C4-2B (cell line): ENCODE data around the gene GPR107.
A peak's percentile ranks its signal among the peaks of the same experiment; 100 is the strongest.

Experiments
- H3K27ac ChIP-seq: fragments of 450-650 bp; 2 replicates; pipeline ENCODE4 v1.5.1; 2017
- ZFX ChIP-seq: fragments of 450-650 bp; IDR thresholded peaks from 2 replicates; pipeline ENCODE4 v1.6.1; 2017
- TF ChIP-seq, protein P1 (sequence below): fragments of 450-650 bp; conservative IDR thresholded peaks from 2 replicates; pipeline ENCODE4 v1.5.1; 2017; ENCODE audit warnings: mild to moderate bottlenecking

GPR107 gene

DNA sequence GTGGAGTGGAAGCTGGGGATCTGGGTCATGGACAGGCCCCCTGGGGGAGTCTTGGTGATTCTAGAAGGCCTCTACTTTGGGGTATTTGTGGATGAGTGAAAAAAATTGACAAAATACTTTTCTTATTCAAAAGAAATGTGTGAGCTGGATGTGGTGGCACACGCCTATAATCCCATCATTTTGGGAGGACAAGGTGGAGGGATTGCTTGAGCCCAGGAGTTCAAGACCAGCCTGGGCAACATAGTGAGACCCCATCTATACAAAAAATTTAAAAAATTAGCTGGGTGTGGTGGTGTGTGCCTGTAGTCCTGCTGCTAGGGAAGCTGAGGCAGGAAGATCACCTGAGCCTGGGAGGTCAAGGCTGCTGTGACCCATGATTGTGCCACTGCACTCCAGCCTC lies 111.9 kb downstream of the GPR107 start:
- H3K27ac ChIP-seq: no peak overlapping the region
- TF ChIP-seq, protein P1, sequence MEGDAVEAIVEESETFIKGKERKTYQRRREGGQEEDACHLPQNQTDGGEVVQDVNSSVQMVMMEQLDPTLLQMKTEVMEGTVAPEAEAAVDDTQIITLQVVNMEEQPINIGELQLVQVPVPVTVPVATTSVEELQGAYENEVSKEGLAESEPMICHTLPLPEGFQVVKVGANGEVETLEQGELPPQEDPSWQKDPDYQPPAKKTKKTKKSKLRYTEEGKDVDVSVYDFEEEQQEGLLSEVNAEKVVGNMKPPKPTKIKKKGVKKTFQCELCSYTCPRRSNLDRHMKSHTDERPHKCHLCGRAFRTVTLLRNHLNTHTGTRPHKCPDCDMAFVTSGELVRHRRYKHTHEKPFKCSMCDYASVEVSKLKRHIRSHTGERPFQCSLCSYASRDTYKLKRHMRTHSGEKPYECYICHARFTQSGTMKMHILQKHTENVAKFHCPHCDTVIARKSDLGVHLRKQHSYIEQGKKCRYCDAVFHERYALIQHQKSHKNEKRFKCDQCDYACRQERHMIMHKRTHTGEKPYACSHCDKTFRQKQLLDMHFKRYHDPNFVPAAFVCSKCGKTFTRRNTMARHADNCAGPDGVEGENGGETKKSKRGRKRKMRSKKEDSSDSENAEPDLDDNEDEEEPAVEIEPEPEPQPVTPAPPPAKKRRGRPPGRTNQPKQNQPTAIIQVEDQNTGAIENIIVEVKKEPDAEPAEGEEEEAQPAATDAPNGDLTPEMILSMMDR: no peak
- TF ChIP-seq ZFX: no peak

DNA sequence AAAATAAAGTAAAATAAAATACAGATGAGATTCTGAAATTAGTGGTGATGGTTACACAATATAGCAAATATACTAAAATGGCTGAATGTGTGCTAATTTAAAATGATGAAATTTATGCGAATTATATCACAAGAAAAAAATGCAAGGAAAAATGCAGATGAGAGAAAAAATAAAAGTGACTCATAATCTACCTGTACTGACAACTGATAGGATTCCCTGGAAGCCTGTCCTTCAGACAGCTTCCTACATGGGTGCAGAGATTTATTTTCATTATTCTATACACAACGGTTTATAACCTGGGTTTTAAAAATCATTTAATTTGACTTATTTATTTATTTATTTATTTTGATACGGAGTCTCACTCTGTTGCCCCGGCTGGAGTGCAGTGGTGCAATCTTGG lies 112.7 kb downstream of the GPR107 start:
- TF ChIP-seq ZFX: no peak
- TF ChIP-seq, protein P1: no peak
- no peak overlapping the region for H3K27ac ChIP-seq

DNA sequence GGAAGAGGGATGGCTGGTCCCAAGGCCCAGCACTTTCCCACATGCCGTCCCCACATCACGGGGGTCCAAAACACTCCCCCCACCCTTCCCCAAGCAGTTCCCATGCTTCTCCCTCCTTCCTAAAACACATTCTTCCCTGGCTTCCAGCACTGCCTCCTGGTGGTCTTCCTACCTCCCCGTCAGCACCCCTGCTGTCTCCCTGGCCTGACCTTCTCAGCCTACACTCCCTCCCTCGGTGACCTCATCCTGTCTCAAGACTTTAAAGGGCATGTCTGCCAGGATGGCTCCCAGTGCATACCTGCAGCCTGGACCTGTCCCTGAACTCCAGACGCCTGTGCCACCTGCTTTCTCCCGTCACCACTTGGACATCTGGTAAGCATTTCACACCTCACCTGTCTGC lies 114.2 kb downstream of the GPR107 start:
- no peak overlapping the region for H3K27ac ChIP-seq
- TF ChIP-seq, protein P1: no peak
- TF ChIP-seq ZFX: no peak

DNA sequence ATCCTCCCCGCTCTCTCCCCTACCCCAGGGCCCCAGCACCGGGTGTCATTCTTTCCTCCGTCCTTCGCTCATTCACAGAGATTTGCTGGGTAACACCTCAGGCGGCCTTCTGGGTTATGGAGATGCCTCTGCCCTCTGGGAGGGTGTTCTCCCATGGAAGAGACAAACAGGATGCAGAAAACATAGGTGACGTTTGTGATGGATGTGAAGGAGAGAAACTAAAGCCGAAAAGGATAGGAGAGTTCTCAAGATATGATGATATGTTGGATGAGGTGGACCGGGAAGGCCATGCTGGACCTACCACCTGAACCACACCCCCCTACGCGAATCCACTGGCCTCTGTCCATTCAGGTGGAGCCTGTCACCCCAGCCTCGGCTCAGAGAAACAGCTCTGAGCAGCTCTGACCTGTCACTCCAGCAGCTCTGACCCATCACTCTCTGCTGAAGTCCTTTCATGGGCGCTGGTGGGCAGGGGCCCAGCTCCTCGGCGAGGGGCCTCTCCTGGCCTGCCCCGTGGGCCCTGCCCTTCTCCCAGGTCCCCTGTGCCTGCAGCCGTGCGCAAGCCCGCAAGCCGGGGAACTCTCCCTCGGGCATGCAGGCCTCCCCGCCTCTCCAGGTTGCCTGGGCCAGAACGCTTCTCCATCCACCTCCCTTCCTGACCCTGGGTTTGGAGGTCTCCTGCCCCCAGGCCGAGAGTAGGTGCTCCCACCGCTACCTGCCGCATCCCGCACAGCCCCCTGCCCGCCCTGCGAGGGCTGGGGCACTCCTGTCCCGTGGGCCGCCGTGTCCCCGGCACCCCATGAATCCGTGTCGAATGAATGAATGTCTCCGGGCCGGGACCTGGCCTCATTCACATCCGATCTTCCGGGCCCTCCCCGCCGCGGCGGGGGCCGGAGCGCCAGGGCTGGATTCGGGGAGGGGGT lies 117.8 kb downstream of the GPR107 start:
- peak overlapping the region; percentile 72 for H3K27ac ChIP-seq
- TF ChIP-seq, protein P1: no peak
- no peak for TF ChIP-seq ZFX

DNA sequence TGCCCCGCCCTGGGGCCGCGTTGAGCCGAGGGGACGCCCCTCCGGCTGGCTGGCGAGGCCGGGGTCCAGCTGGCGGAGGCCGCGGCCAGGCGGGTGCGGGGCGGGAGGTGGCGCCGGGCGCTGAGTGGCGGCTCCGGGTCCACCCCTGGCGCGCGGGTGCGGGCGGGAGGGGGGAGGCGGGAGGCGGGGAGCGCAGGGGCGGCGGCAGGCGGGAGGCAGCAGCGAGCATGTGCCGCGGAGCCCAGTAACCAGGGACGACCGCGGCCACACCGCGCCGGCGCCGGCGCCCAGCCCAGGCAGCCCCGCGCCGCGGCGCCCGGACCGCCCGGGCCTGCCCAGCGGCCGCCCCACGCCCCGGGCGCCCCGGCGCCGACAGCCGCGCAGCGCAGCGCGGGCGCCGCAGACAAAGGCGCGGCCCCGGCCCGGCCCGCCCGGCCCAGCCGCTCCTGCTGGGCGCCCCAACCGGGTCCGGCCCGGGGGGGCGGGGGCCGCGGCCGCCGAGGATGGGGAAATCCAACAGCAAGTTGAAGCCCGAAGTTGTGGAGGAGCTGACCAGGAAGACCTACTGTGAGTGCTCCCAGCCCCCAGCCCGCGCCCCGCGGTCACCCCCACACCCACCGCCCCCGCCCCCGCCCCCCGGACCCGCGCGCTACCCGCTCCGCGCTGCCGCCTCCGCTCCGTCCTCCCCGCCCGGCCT lies 118.6 kb downstream of the GPR107 start, which contains the start of gene NCS1:
TSS of gene NCS1 (plus strand) at position 244 of the 697 bp plus-strand sequence. CDS start at position 504, 260 bp downstream.
- peak within 1 kb of the TSS; percentile 72 for H3K27ac ChIP-seq
- TF ChIP-seq ZFX: no peak
- TF ChIP-seq, protein P1: no peak

DNA sequence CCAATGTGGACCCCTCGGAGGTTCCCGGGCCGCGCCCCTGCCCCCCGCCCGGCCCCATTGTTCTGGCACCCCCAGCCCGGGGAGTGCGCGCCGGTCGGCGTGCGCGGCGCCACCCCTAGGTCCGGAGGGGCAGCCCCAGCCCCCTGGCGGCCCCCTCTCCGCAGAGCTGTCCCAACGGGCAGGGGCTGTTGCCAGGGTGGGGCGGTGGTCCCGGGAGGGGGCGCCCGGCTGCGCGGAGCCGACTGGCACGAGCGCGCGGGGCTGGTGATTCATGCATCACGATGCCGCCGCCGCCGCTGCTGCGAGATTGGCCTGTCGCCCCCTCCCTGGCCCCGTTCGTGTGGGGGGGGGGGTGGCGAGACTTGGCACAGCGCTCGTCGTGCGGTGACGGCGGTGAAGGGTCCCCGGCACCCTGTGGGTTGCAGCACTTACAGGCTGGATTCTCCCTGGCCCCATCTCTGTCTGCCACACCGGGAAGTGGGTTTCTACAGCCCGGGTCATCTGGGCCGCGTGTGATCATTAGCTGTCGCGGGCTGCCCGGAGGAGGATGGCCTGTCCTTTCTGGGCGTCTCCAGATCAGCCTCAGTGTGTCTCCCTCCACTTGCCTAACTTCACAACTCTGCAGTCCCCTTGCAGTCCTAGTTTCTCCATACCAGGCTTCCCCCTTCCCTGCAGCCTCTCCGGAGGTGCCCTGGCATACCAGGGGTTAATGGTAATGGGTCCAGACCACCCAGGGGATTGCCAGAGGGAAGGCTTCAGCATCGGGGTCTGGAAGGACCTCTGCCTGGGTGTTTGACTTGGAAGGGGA lies 119.4 kb downstream of the GPR107 start:
- peak overlapping the region; percentile 72 for H3K27ac ChIP-seq
- peak; percentile 26; the same call in 1 of the 2 replicates for TF ChIP-seq ZFX
- TF ChIP-seq, protein P1: no peak
